Glomerular endothelial cell (primary cell): ENCODE measurements around the gene TP63. TPM values are rescaled to one million over a fixed set of nuclear protein-coding genes. Genes with fewer than 3 reads are reported as not detected.

ENCODE experiments used
- DNase-seq: peaks from one replicate; pipeline ENCODE4 v3.0.0-alpha.2; 2011; ENCODE audit warnings: low read depth, low spot score; ENCODE audit errors: extremely low read depth
- total RNA-seq: library from RNA; depleted of rRNA; stranded (reverse); fragments of >200 nt; gene quantifications from 2 replicates; pipeline ENCODE4 v1.2.3, GENCODE V29; 2015

Gene TP63
- total RNA-seq, 1 donor from 2014 or later = 0.53 TPM

GRCh38 chr3:189806171-189806951 is 175.2 kb downstream of the TP63 start:
- DNase-seq = no peak

GRCh38 chr3:189808246-189809007 is 177.2 kb downstream of the TP63 start:
- DNase-seq = no peak

- no peak for DNase-seq
Observed at GRCh38 chr3:189809583-189809982, 178.4 kb downstream of the TP63 start.

- no peak for DNase-seq
Observed at GRCh38 chr3:189812806-189813465, 181.7 kb downstream of the TP63 start.

- no peak for DNase-seq
Observed at GRCh38 chr3:189813647-189814240, 182.6 kb downstream of the TP63 start.

- DNase-seq = no peak
Observed at GRCh38 chr3:189820365-189820720, 189.2 kb downstream of the TP63 start.

- no peak for DNase-seq
Observed at GRCh38 chr3:189821262-189821661, 190.1 kb downstream of the TP63 start.

GRCh38 chr3:189822726-189823125 is 191.5 kb downstream of the TP63 start:
- DNase-seq = no peak

GRCh38 chr3:189824629-189825312 is 193.6 kb downstream of the TP63 start:
- DNase-seq = no peak

GRCh38 chr3:189826566-189826965 is 195.4 kb downstream of the TP63 start:
- no peak for DNase-seq

- no peak for DNase-seq
Observed at GRCh38 chr3:189827108-189827507, 195.9 kb downstream of the TP63 start.

- no peak for DNase-seq
Observed at GRCh38 chr3:189830401-189830800, 199.2 kb downstream of the TP63 start.

GRCh38 chr3:189833266-189833665 is 202.1 kb downstream of the TP63 start:
- DNase-seq = no peak

GRCh38 chr3:189833996-189834395 is 202.8 kb downstream of the TP63 start:
- no peak for DNase-seq

- no peak for DNase-seq
Observed at GRCh38 chr3:189834462-189834861, 203.3 kb downstream of the TP63 start.

GRCh38 chr3:189836795-189837194 is 205.6 kb downstream of the TP63 start:
- DNase-seq = no peak

GRCh38 chr3:189838291-189838690 is 207.1 kb downstream of the TP63 start:
- no peak for DNase-seq

- DNase-seq = no peak
Observed at GRCh38 chr3:189839576-189839975, 208.4 kb downstream of the TP63 start.

GRCh38 chr3:189841473-189842205 is 210.4 kb downstream of the TP63 start:
- DNase-seq = no peak
